ENCODE results near the gene ZNRF3.

ZNRF3 gene

DNA sequence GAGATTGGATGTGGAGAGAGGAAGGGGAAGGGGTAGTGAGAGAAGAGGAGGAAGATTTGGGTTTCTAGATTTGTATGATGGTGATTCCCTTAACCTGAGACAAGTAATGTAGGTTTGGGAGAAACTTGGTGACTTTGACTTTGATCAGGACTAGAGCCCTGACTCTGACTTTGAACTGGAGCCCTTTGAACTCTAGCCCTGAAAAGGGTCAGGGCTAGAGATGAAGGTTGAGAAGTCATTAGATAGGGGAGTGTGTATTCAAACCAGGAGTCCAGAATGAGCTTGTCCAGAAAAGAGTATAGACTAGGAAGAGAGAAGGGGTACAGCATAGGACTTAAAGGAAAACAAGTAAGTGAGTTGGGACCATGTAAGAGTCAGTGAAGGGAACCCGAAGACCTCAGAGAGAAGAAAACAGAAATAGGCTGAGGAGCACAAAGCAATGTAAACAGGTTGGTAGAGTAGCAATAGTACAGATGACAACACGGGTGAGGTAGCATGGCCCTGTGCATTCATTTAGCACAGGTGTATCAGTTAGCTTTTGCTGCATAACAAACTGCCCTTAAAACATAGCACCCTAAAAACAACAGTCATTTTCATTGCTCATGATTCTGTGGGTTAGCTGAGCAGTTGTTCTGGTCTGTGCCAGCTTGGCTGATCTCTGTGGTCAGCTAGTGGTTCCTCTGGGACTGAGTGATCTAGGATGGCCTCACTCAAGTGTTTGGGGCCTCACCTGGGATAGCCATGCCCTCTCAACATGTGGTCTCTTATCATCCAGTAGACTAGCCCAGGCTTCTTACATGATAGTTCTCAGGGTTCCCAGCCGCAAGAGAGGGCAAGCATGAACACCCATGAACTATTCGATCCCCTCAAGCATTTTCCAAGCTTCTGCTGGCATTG is 135.2 kb downstream of the ZNRF3 start:
- peaks cover 0 to 7% of the 10 kb centered on the region in 2 experiments for H3K4me1 ChIP-seq (ENCODE audit: control insufficient read depth in 1 of 2, insufficient read depth in 2 of 2, low read length in 2 of 2)
- H2BK12ac ChIP-seq (ENCODE audit: low read length) = no peak overlapping the region
- no peak overlapping the region for H3K18ac ChIP-seq (ENCODE audit: low read length)
- no peak overlapping the region for H3K27ac ChIP-seq (ENCODE audit: low read depth, low read length)
- no peak overlapping the region for H3K4me3 ChIP-seq (ENCODE audit: low read depth, low read length)
- no peak overlapping the region for H3K14ac ChIP-seq (ENCODE audit: low read length)
- H2BK5ac ChIP-seq (ENCODE audit: low read depth, low read length, poor library complexity) = no peak overlapping the region
- no peak overlapping the region for H3K9ac ChIP-seq (ENCODE audit: low read length)
- no peaks in the 10 kb centered on the region for H3K79me1 ChIP-seq (ENCODE audit: low read length)
- DNase-seq = no peak
- H3K4ac ChIP-seq (ENCODE audit: low read depth, low read length) = no peak overlapping the region
- H2AK5ac ChIP-seq (ENCODE audit: low read length) = no peak overlapping the region
- no peak overlapping the region for H2AFZ ChIP-seq (ENCODE audit: insufficient read depth, low read length, poor library complexity)
- H3K27me3 ChIP-seq (ENCODE audit: insufficient read depth, low read length) = no peaks in the 10 kb centered on the region
- H4K12ac ChIP-seq (ENCODE audit: low read depth, low read length) = no peak overlapping the region
- H3K79me2 ChIP-seq (ENCODE audit: control insufficient read depth, insufficient read depth, low read length, poor library complexity) = no peaks in the 10 kb centered on the region
- WGBS (ENCODE audit: extremely low coverage, insufficient coverage, insufficient read length) = no CpG with 5 or more reads among the region's 4 CpGs
- no peak overlapping the region for H4K8ac ChIP-seq (ENCODE audit: low read depth, low read length)
- no peak overlapping the region for H3K23ac ChIP-seq (ENCODE audit: low read length)
- H3K36me3 ChIP-seq (ENCODE audit: control insufficient read depth in 1 of 2, insufficient read depth in 2 of 2, low read length in 2 of 2) = no peaks in the 10 kb centered on the region
- H3K9me3 ChIP-seq (ENCODE audit: insufficient read depth, low read depth, low read length) = peaks cover 1% of the 10 kb centered on the region
- H2BK120ac ChIP-seq (ENCODE audit: insufficient read depth, low read length, poor library complexity) = no peak overlapping the region
- H3K4me2 ChIP-seq (ENCODE audit: low read length) = no peak overlapping the region
- no peak overlapping the region for H4K91ac ChIP-seq (ENCODE audit: low read depth, low read length)

- H2BK120ac ChIP-seq (ENCODE audit: insufficient read depth, low read length, poor library complexity) = no peak overlapping the region
- H3K4me1 ChIP-seq (ENCODE audit: control insufficient read depth in 1 of 2, insufficient read depth in 2 of 2, low read length in 2 of 2) = peaks cover 0 to 7% of the 10 kb centered on the region in 2 experiments
- no peak overlapping the region for H3K27ac ChIP-seq (ENCODE audit: low read depth, low read length)
- H3K36me3 ChIP-seq (ENCODE audit: control insufficient read depth in 1 of 2, insufficient read depth in 2 of 2, low read length in 2 of 2) = peaks cover 0 to 3% of the 10 kb centered on the region in 2 experiments
- no peak overlapping the region for H2BK5ac ChIP-seq (ENCODE audit: low read depth, low read length, poor library complexity)
- H3K79me1 ChIP-seq (ENCODE audit: low read length) = no peaks in the 10 kb centered on the region
- H3K23ac ChIP-seq (ENCODE audit: low read length) = no peak overlapping the region
- H3K79me2 ChIP-seq (ENCODE audit: control insufficient read depth, insufficient read depth, low read length, poor library complexity) = no peaks in the 10 kb centered on the region
- no peaks in the 10 kb centered on the region for H3K9me3 ChIP-seq (ENCODE audit: insufficient read depth, low read depth, low read length)
- H2BK12ac ChIP-seq (ENCODE audit: low read length) = no peak overlapping the region
- H2AK5ac ChIP-seq (ENCODE audit: low read length) = no peak overlapping the region
- H3K27me3 ChIP-seq (ENCODE audit: insufficient read depth, low read length) = no peaks in the 10 kb centered on the region
- no peak overlapping the region for H3K9ac ChIP-seq (ENCODE audit: low read length)
- no peak overlapping the region for H3K14ac ChIP-seq (ENCODE audit: low read length)
- no peak overlapping the region for H4K12ac ChIP-seq (ENCODE audit: low read depth, low read length)
- no CpG with 5 or more reads among the region's 6 CpGs for WGBS (ENCODE audit: extremely low coverage, insufficient coverage, insufficient read length)
- no peak overlapping the region for H4K91ac ChIP-seq (ENCODE audit: low read depth, low read length)
- H3K4ac ChIP-seq (ENCODE audit: low read depth, low read length) = no peak overlapping the region
- no peak overlapping the region for H2AFZ ChIP-seq (ENCODE audit: insufficient read depth, low read length, poor library complexity)
- H3K4me3 ChIP-seq (ENCODE audit: low read depth, low read length) = no peak overlapping the region
- H3K18ac ChIP-seq (ENCODE audit: low read length) = no peak overlapping the region
- H3K4me2 ChIP-seq (ENCODE audit: low read length) = no peak overlapping the region
- no peak for DNase-seq
- H4K8ac ChIP-seq (ENCODE audit: low read depth, low read length) = no peak overlapping the region
Measured at GRCh38 chr22:29022101-29022817, 138.9 kb downstream of the ZNRF3 start.

- Histone ChIP-seq H3K4me2 (ENCODE audit: low read length) (no peak overlapping the region), H2BK12ac (ENCODE audit: low read length) (no peak overlapping the region), H4K8ac (ENCODE audit: low read depth, low read length) (no peak overlapping the region), H3K79me2 (ENCODE audit: control insufficient read depth, insufficient read depth, low read length, poor library complexity) (no peaks in the 10 kb centered on the region), H3K14ac (ENCODE audit: low read length) (no peak overlapping the region), H3K18ac (ENCODE audit: low read length) (peak overlapping the region; percentile 28), H3K9me3 (ENCODE audit: insufficient read depth, low read depth, low read length) (no peaks in the 10 kb centered on the region), H3K4me1 (ENCODE audit: control insufficient read depth in 1 of 2, insufficient read depth in 2 of 2, low read length in 2 of 2) (peaks cover 0 to 7% of the 10 kb centered on the region in 2 experiments), H3K27me3 (ENCODE audit: insufficient read depth, low read length) (no peaks in the 10 kb centered on the region), H3K79me1 (ENCODE audit: low read length) (no peaks in the 10 kb centered on the region), H2AFZ (ENCODE audit: insufficient read depth, low read length, poor library complexity) (no peak overlapping the region), H3K23ac (ENCODE audit: low read length) (no peak overlapping the region), H3K4me3 (ENCODE audit: low read depth, low read length) (no peak overlapping the region), H2BK120ac (ENCODE audit: insufficient read depth, low read length, poor library complexity) (no peak overlapping the region), H3K36me3 (ENCODE audit: control insufficient read depth in 1 of 2, insufficient read depth in 2 of 2, low read length in 2 of 2) (peaks cover 0 to 3% of the 10 kb centered on the region in 2 experiments), H3K4ac (ENCODE audit: low read depth, low read length) (no peak overlapping the region), H4K12ac (ENCODE audit: low read depth, low read length) (no peak overlapping the region), H2BK5ac (ENCODE audit: low read depth, low read length, poor library complexity) (no peak overlapping the region), H4K91ac (ENCODE audit: low read depth, low read length) (no peak overlapping the region), H3K27ac (ENCODE audit: low read depth, low read length) (no peak overlapping the region), H3K9ac (ENCODE audit: low read length) (no peak overlapping the region), H2AK5ac (ENCODE audit: low read length) (no peak overlapping the region)
- no CpG with 5 or more reads among the region's 3 CpGs for WGBS (ENCODE audit: extremely low coverage, insufficient coverage, insufficient read length)
- no peak for DNase-seq
Measured at GRCh38 chr22:29023172-29023796, 139.9 kb downstream of the ZNRF3 start.

DNA sequence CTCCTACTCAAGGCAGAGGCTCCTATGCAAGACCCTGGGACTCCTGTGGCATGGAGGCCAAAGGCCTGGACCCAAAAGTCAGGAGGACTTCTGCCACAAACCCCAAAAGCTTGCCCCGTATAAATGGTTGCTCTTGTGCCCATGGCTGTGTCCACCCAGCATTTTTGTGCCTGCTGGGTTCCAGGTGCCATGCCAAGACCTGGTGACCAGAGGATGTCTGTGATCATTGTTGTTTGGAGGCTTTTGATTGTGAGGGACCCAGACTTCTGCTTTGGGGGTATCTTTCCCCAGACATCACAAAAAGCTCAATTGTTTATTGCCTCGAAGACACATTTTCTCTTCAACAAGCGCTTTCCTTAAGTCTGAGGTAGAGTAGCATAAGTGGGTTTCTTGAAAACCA is 143.2 kb downstream of the ZNRF3 start:
- Histone ChIP-seq H4K12ac (ENCODE audit: low read depth, low read length) (no peak overlapping the region), H3K27me3 (ENCODE audit: insufficient read depth, low read length) (no peaks in the 10 kb centered on the region), H3K18ac (ENCODE audit: low read length) (no peak overlapping the region), H3K4me3 (ENCODE audit: low read depth, low read length) (no peak overlapping the region), H3K4me2 (ENCODE audit: low read length) (no peak overlapping the region), H3K23ac (ENCODE audit: low read length) (no peak overlapping the region), H3K14ac (ENCODE audit: low read length) (no peak overlapping the region), H3K4me1 (ENCODE audit: control insufficient read depth in 1 of 2, insufficient read depth in 2 of 2, low read length in 2 of 2) (peaks cover 7 to 19% of the 10 kb centered on the region in 2 experiments), H3K36me3 (ENCODE audit: control insufficient read depth in 1 of 2, insufficient read depth in 2 of 2, low read length in 2 of 2) (peaks cover 0 to 3% of the 10 kb centered on the region in 2 experiments), H3K9me3 (ENCODE audit: insufficient read depth, low read depth, low read length) (no peaks in the 10 kb centered on the region), H3K9ac (ENCODE audit: low read length) (no peak overlapping the region), H2BK12ac (ENCODE audit: low read length) (no peak overlapping the region), H4K8ac (ENCODE audit: low read depth, low read length) (no peak overlapping the region), H2AFZ (ENCODE audit: insufficient read depth, low read length, poor library complexity) (no peak overlapping the region), H3K4ac (ENCODE audit: low read depth, low read length) (no peak overlapping the region), H3K79me1 (ENCODE audit: low read length) (peaks cover 11% of the 10 kb centered on the region), H3K79me2 (ENCODE audit: control insufficient read depth, insufficient read depth, low read length, poor library complexity) (no peaks in the 10 kb centered on the region), H2BK5ac (ENCODE audit: low read depth, low read length, poor library complexity) (no peak overlapping the region), H2AK5ac (ENCODE audit: low read length) (no peak overlapping the region), H2BK120ac (ENCODE audit: insufficient read depth, low read length, poor library complexity) (no peak overlapping the region), H4K91ac (ENCODE audit: low read depth, low read length) (no peak overlapping the region), H3K27ac (ENCODE audit: low read depth, low read length) (no peak overlapping the region)
- no CpG with 5 or more reads among the region's 3 CpGs for WGBS (ENCODE audit: extremely low coverage, insufficient coverage, insufficient read length)
- no peak for DNase-seq
